Measurements from ENCODE around the gene LHFPL4. TPM values are rescaled to one million over a fixed set of nuclear protein-coding genes. Genes with fewer than 3 reads are reported as not detected.

The LHFPL4 gene
- total and polyA plus RNA-seq, 2 of the 8 experiments (the other 6 are each of a cell fraction or from before 2014, with no cell fraction given): 5.0 to 16.9 TPM

GRCh38 chr3:9542182-9542581 is 11.4 kb downstream of the LHFPL4 start:
- no peak overlapping the region for H3K27ac ChIP-seq (ENCODE audit: low read depth, low read length)
- H2BK15ac ChIP-seq (ENCODE audit: low read length): no peak overlapping the region
- no peaks in the 10 kb centered on the region for H3K4me1 ChIP-seq (replicated peaks in 1 of 4; ENCODE audit: control insufficient read depth in 3 of 4, insufficient read depth in 4 of 4, low read length in 3 of 4)
- no peaks in the 10 kb centered on the region for H3K79me2 ChIP-seq (ENCODE audit: control insufficient read depth in 1 of 2, insufficient read depth in 2 of 2, low read length in 2 of 2)
- 70% methylated on average over 3 of the region's 3 CpGs; no CpG with 5 or more reads in 1 of the 2 experiments for WGBS, 2 experiments (ENCODE audit: extremely low coverage in 1 of 2, insufficient coverage in 1 of 2, insufficient read length in 1 of 2, insufficient replicate concordance in 2 of 2, low coverage in 1 of 2, low lambda C conversion rate in 2 of 2, missing lambda C conversion rate in 1 of 2)
- no peaks in the 10 kb centered on the region for H3K9me3 ChIP-seq (ENCODE audit: insufficient read depth in 2 of 2, low read depth in 1 of 2, low read length in 1 of 2)
- H2AFZ ChIP-seq (ENCODE audit: low read length): no peak overlapping the region
- H3K23me2 ChIP-seq (ENCODE audit: low read depth, low read length): no peaks in the 10 kb centered on the region
- no peak overlapping the region for H3K18ac ChIP-seq (ENCODE audit: extremely low read depth, low read length)
- no peak overlapping the region for H2BK120ac ChIP-seq (replicated peaks; ENCODE audit: low read depth, low read length)
- H2BK12ac ChIP-seq (ENCODE audit: low read depth, low read length): no peak overlapping the region
- no peak overlapping the region for H2AK5ac ChIP-seq (ENCODE audit: low read depth, low read length)
- H3K36me3 ChIP-seq (ENCODE audit: control insufficient read depth in 2 of 4, insufficient read depth in 4 of 4, low read length in 3 of 4): no peaks in the 10 kb centered on the region; a peak in 1 of 8 replicates
- peaks cover 0 to 2% of the 10 kb centered on the region in 2 experiments for H4K20me1 ChIP-seq (replicated peaks in 1 of 2; ENCODE audit: control insufficient read depth in 1 of 2, insufficient read depth in 2 of 2, low read length in 2 of 2)
- H3K4me2 ChIP-seq (ENCODE audit: insufficient read depth in 1 of 2, low read depth in 2 of 2, low read length in 2 of 2): no peak overlapping the region
- no peak overlapping the region for H2BK20ac ChIP-seq (ENCODE audit: low read length)
- H3K9ac ChIP-seq (replicated peaks in 1 of 4; ENCODE audit: extremely low read depth in 1 of 4, low read depth in 3 of 4, low read length in 3 of 4): no peak overlapping the region
- no peak overlapping the region for H3K56ac ChIP-seq (replicated peaks; ENCODE audit: insufficient read length, low read depth, low read length)
- H3K4me3 ChIP-seq (ENCODE audit: extremely low read depth in 1 of 4, insufficient read depth in 2 of 4, low read depth in 3 of 4, low read length in 4 of 4): no peak overlapping the region
- peaks cover 2% of the 10 kb centered on the region; the same call in 1 of the 2 replicates for H3K79me1 ChIP-seq (ENCODE audit: low read depth, low read length)
- ChIA-PET CTCF (ENCODE audit: partially characterized antibody) (interaction anchor here (1.1 kb wide), 1 partner anchor 40 kb away, joined by 3 read pairs; no protein-coding TSS in a partner anchor), POLR2A (ENCODE audit: partially characterized antibody) (no interaction called here)
- H3K14ac ChIP-seq (ENCODE audit: insufficient read length): no peak overlapping the region
- no peaks in the 10 kb centered on the region for H3K27me3 ChIP-seq (replicated peaks in 1 of 4; ENCODE audit: control insufficient read depth in 3 of 4, extremely low read depth in 1 of 4, insufficient read depth in 3 of 4, low read length in 3 of 4)
- no peak overlapping the region for H2BK5ac ChIP-seq (ENCODE audit: low read depth, low read length)
- FAIRE-seq (no peak), DNase-seq (ENCODE audit: low read depth in 1 of 2, low spot score in 2 of 2) (no peak)
- no peak overlapping the region for H4K8ac ChIP-seq (ENCODE audit: extremely low read depth, insufficient read depth, low read length)
- H4K91ac ChIP-seq (replicated peaks; ENCODE audit: insufficient read length, low read length): no peak overlapping the region
- no peak overlapping the region for H4K5ac ChIP-seq (ENCODE audit: insufficient read length, low read depth, low read length)
- H3K4ac ChIP-seq (replicated peaks; ENCODE audit: insufficient read length, low read depth, low read length): no peak overlapping the region
- no peak overlapping the region for H3K23ac ChIP-seq (ENCODE audit: insufficient read length)
- no peak for TF ChIP-seq ATF2 (IDR thresholded peaks at IDR 0.05; ENCODE audit: low read length)
- TF ChIP-seq BCL11A (IDR thresholded peaks at IDR 0.05; ENCODE audit: low read depth in 2 of 2, low read length in 2 of 2): no peak
- no peak for TF ChIP-seq USF2 (IDR thresholded peaks at IDR 0.05; ENCODE audit: low read length)
- TF ChIP-seq SP1 (IDR thresholded peaks at IDR 0.05; ENCODE audit: low read depth, low read length): no peak
- no peak for TF ChIP-seq EGR1 (IDR thresholded peaks at IDR 0.05; ENCODE audit: borderline replicate concordance, low read depth, low read length)
- no peak for TF ChIP-seq NANOG (IDR thresholded peaks at IDR 0.05; ENCODE audit: insufficient read depth, low read depth, low read length, poor library complexity, severe bottlenecking)
- no peak for TF ChIP-seq NRF1 (IDR thresholded peaks at IDR 0.05; ENCODE audit: low read depth, low read length)
- TF ChIP-seq EZH2 (IDR thresholded peaks at IDR 0.05; ENCODE audit: low read depth, low read length, severe bottlenecking): no peak

Measured in H1 (cell line).